HCT116 (cell line): ENCODE measurements around the gene NR2E1. TPM values are rescaled to one million over a fixed set of nuclear protein-coding genes. Genes with fewer than 3 reads are reported as not detected.

Experiments used
- ATAC-seq: fragments of 200-7000 bp; cut with Tn5 transposase; 2 replicates; pipeline ENCODE4 v1.9.1; 2020; ENCODE audit warnings: mild to moderate bottlenecking, moderate library complexity
- BruUV-seq: library from RNA; stranded (reverse); fragments of 400-500 nt; replicated peaks from 2 replicates; lab custom pipeline; 2021; lab: Mats Ljungman, UMichigan
- CTCF ChIA-PET: fragments of 300-600 bp; sonication (Branson Sonifier 250); formaldehyde crosslinking; loops from one replicate; lab custom pipeline; 2021; ENCODE audit warnings: antibody characterized with exemption; lab: Charles Lee
- POLR2A ChIA-PET: fragments of 300-600, 350-600 bp; sonication (Branson Sonifier 250); formaldehyde crosslinking; loops from one replicate; lab custom pipeline; 2021; ENCODE audit warnings: antibody characterized with exemption; lab: Charles Lee
- RAD21 ChIA-PET, 2 experiments: fragments of 300-600 bp; sonication (Branson Sonifier 250); formaldehyde crosslinking; loops; one replicate each; lab custom pipeline; 2023; ENCODE audit warnings: low total read pairs in 2 of 2; ENCODE audit not compliant: uncharacterized antibody in 2 of 2, unreplicated experiment in 2 of 2, low non-redundant PET in 1 of 2; lab: Charles Lee
- DNase-seq: peaks from one replicate; pipeline ENCODE4 v3.0.0-alpha.2; 2010; ENCODE audit warnings: low read depth, low spot score
- H2AFZ ChIP-seq: fragments of 200-600 bp; shearing (Covaris generic), sonication (generic); 2 replicates; pipeline ENCODE4 v1.6.1; 2017; ENCODE audit warnings: low read depth, mixed run types, mixed read lengths, antibody characterized with exemption, low read length; ENCODE audit not compliant: poor library complexity, severe bottlenecking
- H3K27ac ChIP-seq: 2 replicates; pipeline ENCODE4 v1.5.1; 2012; ENCODE audit warnings: low read depth, low read length
- H3K27me3 ChIP-seq: fragments of 200-600 bp; sonication (generic); 2 replicates; pipeline ENCODE4 v1.6.1; 2016; ENCODE audit warnings: mixed run types, low read length, mixed read lengths; ENCODE audit not compliant: insufficient read depth
- H3K36me3 ChIP-seq, 2 experiments: fragments of 200-500 bp in 1 of 2; fragments of 200-600 bp in 1 of 2; sonication (Bioruptor generic) in 1 of 2; sonication (generic) in 1 of 2; 2 replicates each; pipeline versions ENCODE4 v1.5.1 to v1.6.1; 2014 to 2016; ENCODE audit warnings: low read length in 2 of 2, inconsistent platforms in 1 of 2, mixed read lengths in 1 of 2, mixed run types in 1 of 2; ENCODE audit not compliant: insufficient read depth in 2 of 2, control insufficient read depth in 1 of 2
- H3K4me1 ChIP-seq, 2 experiments: fragments of 200-600 bp in 1 of 2; sonication (generic) in 1 of 2; 2 replicates each; pipeline versions ENCODE4 v1.5.1 to v1.6.1; 2012 to 2017; ENCODE audit warnings: low read length in 2 of 2, inconsistent platforms in 1 of 2, mild to moderate bottlenecking in 1 of 2, mixed read lengths in 1 of 2, mixed run types in 1 of 2, moderate library complexity in 1 of 2; ENCODE audit not compliant: insufficient read depth in 2 of 2, control insufficient read depth in 1 of 2
- H3K4me2 ChIP-seq: fragments of 200-600 bp; sonication (generic); 2 replicates; pipeline ENCODE4 v1.6.1; 2017; ENCODE audit warnings: mixed run types, low read length, mixed read lengths
- H3K4me3 ChIP-seq, 2 experiments: fragments of 200-600 bp in 1 of 2; sonication (generic) in 1 of 2; replicated peaks in 1 of 2; 2 replicates each; pipeline ENCODE4 v1.5.1; 2011 to 2016; ENCODE audit warnings: low read length in 2 of 2, control low read depth in 1 of 2, low read depth in 1 of 2, mild to moderate bottlenecking in 1 of 2, mixed read lengths in 1 of 2, mixed run types in 1 of 2
- H3K79me2 ChIP-seq: fragments of 200-600 bp; sonication (generic); 2 replicates; pipeline ENCODE4 v1.6.1; 2017; ENCODE audit warnings: mild to moderate bottlenecking, mixed run types, low read length, moderate library complexity, mixed read lengths; ENCODE audit not compliant: insufficient read depth
- H3K9ac ChIP-seq: fragments of 200-600 bp; sonication (generic); 2 replicates; pipeline ENCODE4 v1.6.1; 2016; ENCODE audit warnings: low read length, mixed read lengths
- H3K9me2 ChIP-seq: fragments of 200-600 bp; sonication (generic), shearing (Covaris generic); 2 replicates; pipeline ENCODE4 v1.6.1; 2017; ENCODE audit warnings: mixed run types, mild to moderate bottlenecking, moderate library complexity; ENCODE audit not compliant: insufficient read depth
- H3K9me3 ChIP-seq, 2 experiments: fragments of 200-500 bp in 1 of 2; fragments of 200-600 bp in 1 of 2; sonication (Bioruptor generic) in 1 of 2; sonication (generic) in 1 of 2; 2 replicates each; pipeline ENCODE4 v1.6.1; 2014 to 2017; ENCODE audit warnings: low read length in 2 of 2, mixed read lengths in 2 of 2, inconsistent platforms in 1 of 2, low read depth in 1 of 2, mild to moderate bottlenecking in 1 of 2, mixed run types in 1 of 2, moderate library complexity in 1 of 2; ENCODE audit not compliant: control insufficient read depth in 1 of 2, insufficient read depth in 1 of 2
- H4K20me1 ChIP-seq: fragments of 200-600 bp; sonication (generic), shearing (Covaris generic); 2 replicates; pipeline ENCODE4 v1.6.1; 2017; ENCODE audit warnings: mixed run types, mild to moderate bottlenecking, moderate library complexity; ENCODE audit not compliant: insufficient read depth
- ATF3 ChIP-seq: IDR thresholded peaks from 2 replicates; pipeline ENCODE4 v1.6.1; 2012
- CBX3 ChIP-seq: IDR thresholded peaks from 2 replicates; pipeline ENCODE4 v1.6.1; 2012; ENCODE audit warnings: low read depth
- CEBPB ChIP-seq: IDR thresholded peaks from 2 replicates; pipeline ENCODE4 v1.6.1; 2012; ENCODE audit warnings: low read depth
- EGR1 ChIP-seq: IDR thresholded peaks from 2 replicates; pipeline ENCODE4 v1.6.1; 2012; ENCODE audit warnings: low read depth
- EZH2 ChIP-seq: fragments of 200-600 bp; sonication (generic); IDR thresholded peaks from 2 replicates; pipeline ENCODE4 v1.6.1; 2017; ENCODE audit warnings: antibody characterized with exemption, mixed run types
- FOSL1 ChIP-seq: IDR thresholded peaks from 2 replicates; pipeline ENCODE4 v1.6.1; 2012; ENCODE audit warnings: low read depth
- JUND ChIP-seq: IDR thresholded peaks from 2 replicates; pipeline ENCODE4 v1.6.1; 2012
- POLR2AphosphoS5 ChIP-seq: IDR thresholded peaks from 2 replicates; pipeline ENCODE4 v1.6.1; 2011; ENCODE audit warnings: mild to moderate bottlenecking, low read depth, low read length, moderate library complexity
- RAD21 ChIP-seq: IDR thresholded peaks from 2 replicates; pipeline ENCODE4 v1.6.1; 2012; ENCODE audit warnings: low read depth, mild to moderate bottlenecking
- SIN3A ChIP-seq: IDR thresholded peaks from 2 replicates; pipeline ENCODE4 v1.6.1; 2012; ENCODE audit warnings: low read depth
- SP1 ChIP-seq: IDR thresholded peaks from 2 replicates; pipeline ENCODE4 v1.6.1; 2012; ENCODE audit warnings: low read depth
- SRF ChIP-seq: IDR thresholded peaks from 2 replicates; pipeline ENCODE4 v1.6.1; 2012; ENCODE audit warnings: low read depth
- TCF7L2 ChIP-seq: IDR thresholded peaks from 2 replicates; pipeline ENCODE4 v1.7.0; 2011; ENCODE audit warnings: borderline replicate concordance, inconsistent platforms; ENCODE audit not compliant: insufficient read depth, insufficient read length; ENCODE audit errors: extremely low read depth
- YY1 ChIP-seq: IDR thresholded peaks from 2 replicates; pipeline ENCODE4 v1.6.1; 2011; ENCODE audit warnings: low read length, low read depth, moderate library complexity, mild to moderate bottlenecking; ENCODE audit not compliant: insufficient replicate concordance; ENCODE audit errors: extremely low read depth
- ZFX ChIP-seq: fragments of 450-650 bp; IDR thresholded peaks from 2 replicates; pipeline ENCODE4 v1.6.1; 2017
- ZNF274 ChIP-seq: fragments of 200-500 bp; sonication (Bioruptor generic); IDR thresholded peaks from 2 replicates; pipeline ENCODE4 v1.6.1; 2014; ENCODE audit warnings: mild to moderate bottlenecking, low read depth, low read length, inconsistent platforms
- intact Hi-C: fragments of 100-400 bp; cut with micrococcal nuclease; formaldehyde crosslinking; loops from 2 replicates; pipeline ENCODE4 v1.10.0; 2022
- total RNA-seq: library from RNA; stranded (reverse); gene quantifications from one replicate; pipeline ENCODE4 v1.2.1, GENCODE V29; 2021; ENCODE audit not compliant: unreplicated experiment
- TF ChIP-seq, protein P1 (sequence below): IDR thresholded peaks from 2 replicates; pipeline ENCODE4 v1.6.1; 2012

The NR2E1 gene
- total RNA-seq, 1 experiment from 2014 or later = not detected

DNA sequence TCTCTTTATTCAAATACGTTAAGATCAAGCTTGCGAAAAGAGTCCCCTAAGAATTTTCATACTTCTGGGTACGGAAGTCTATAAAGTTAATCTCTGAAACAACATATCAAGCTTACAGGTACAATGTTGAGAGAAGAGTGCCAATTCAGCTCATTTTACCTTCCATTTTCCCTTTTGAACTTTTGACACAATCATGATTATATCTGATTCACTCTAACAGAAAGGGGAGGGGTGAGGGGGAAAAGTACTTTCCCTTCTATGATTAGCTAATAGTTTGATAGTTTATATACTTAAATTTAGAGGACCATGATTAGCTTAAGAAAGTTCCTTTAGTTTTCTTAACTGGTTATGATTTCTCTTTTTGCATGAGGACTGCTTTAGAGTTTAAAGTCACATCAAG lies 61.5 kb downstream of the NR2E1 start:
- Histone ChIP-seq H3K36me3 (peaks cover under 1 to 2% of the 10 kb centered on the region in 2 experiments; a peak in 2 of 4 replicates), H3K9me3 (no peaks in the 10 kb centered on the region), H3K9me2 (no peaks in the 10 kb centered on the region), H3K79me2 (peaks cover 49% of the 10 kb centered on the region), H4K20me1 (no peaks in the 10 kb centered on the region), H3K4me1 (no peaks in the 10 kb centered on the region), H3K27ac (no peak overlapping the region), H2AFZ (no peak overlapping the region), H3K9ac (no peak overlapping the region), H3K27me3 (no peaks in the 10 kb centered on the region), H3K4me3 (no peak overlapping the region), H3K4me2 (no peak overlapping the region)
- TF ChIP-seq SIN3A (no peak), ZFX (no peak), RAD21 (no peak), JUND (no peak), POLR2AphosphoS5 (no peak), ZNF274 (no peak), CEBPB (no peak)
- CTCF ChIA-PET = interaction anchor here (1.0 to 1.5 kb wide), 2 partner anchors 264 to 266 kb away, joined by 3 to 5 read pairs; no protein-coding TSS in a partner anchor
- no TSS peak for BruUV-seq
- RAD21 ChIA-PET = no interaction called here
- DNase-seq = no peak
- intact Hi-C loops = no loop called here
- no peak for ATAC-seq
- POLR2A ChIA-PET = no interaction called here

- BruUV-seq = no TSS peak
- Histone ChIP-seq H3K9me2 (no peaks in the 10 kb centered on the region), H4K20me1 (no peaks in the 10 kb centered on the region), H3K36me3 (no peaks in the 10 kb centered on the region), H3K4me2 (no peak overlapping the region), H3K9ac (no peak overlapping the region), H3K9me3 (no peaks in the 10 kb centered on the region), H3K4me3 (no peak overlapping the region), H2AFZ (no peak overlapping the region), H3K79me2 (peaks cover 54% of the 10 kb centered on the region), H3K27ac (no peak overlapping the region), H3K27me3 (no peaks in the 10 kb centered on the region), H3K4me1 (no peaks in the 10 kb centered on the region)
- ChIA-PET POLR2A (no interaction called here), RAD21 (no interaction called here), CTCF (no interaction called here)
- TF ChIP-seq CEBPB (no peak), JUND (no peak), SRF (no peak), RAD21 (no peak), YY1 (no peak), SP1 (no peak), POLR2AphosphoS5 (no peak), EGR1 (no peak), CBX3 (no peak), ATF3 (no peak), FOSL1 (no peak), EZH2 (no peak), ZFX (no peak), TCF7L2 (no peak)
- TF ChIP-seq, protein P1, sequence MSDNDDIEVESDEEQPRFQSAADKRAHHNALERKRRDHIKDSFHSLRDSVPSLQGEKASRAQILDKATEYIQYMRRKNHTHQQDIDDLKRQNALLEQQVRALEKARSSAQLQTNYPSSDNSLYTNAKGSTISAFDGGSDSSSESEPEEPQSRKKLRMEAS = no peak
- DNase-seq = no peak
- no peak for ATAC-seq
- intact Hi-C loops = no loop called here
These were observed 62.6 kb downstream of the NR2E1 start for GRCh38 chr6:108228416-108228815.
